GM06990 (cell line): Measurements from ENCODE around the gene MEGF6.

ENCODE experiments used
- DNase-seq: peaks from one replicate; pipeline ENCODE4 v3.0.0-alpha.2; 2011; ENCODE audit not compliant: insufficient read length; ENCODE audit errors: extremely low read depth
- H3K27me3 ChIP-seq: replicated peaks from 2 replicates; pipeline ENCODE4 v1.6.0; 2011; ENCODE audit warnings: low read length; ENCODE audit not compliant: control insufficient read depth, insufficient read depth
- H3K36me3 ChIP-seq: 2 replicates; pipeline ENCODE4 v1.5.1; 2011; ENCODE audit warnings: low read length; ENCODE audit not compliant: control insufficient read depth, insufficient read depth
- H3K4me3 ChIP-seq: replicated peaks from 2 replicates; pipeline ENCODE4 v1.5.1; 2011; ENCODE audit warnings: low read depth, mild to moderate bottlenecking, control low read depth, low read length
- TF ChIP-seq, protein P1 (sequence below): IDR thresholded peaks from 2 replicates; pipeline ENCODE4 v1.5.1; 2011; ENCODE audit warnings: low read length, control low read depth, mild to moderate bottlenecking, inconsistent platforms; ENCODE audit not compliant: insufficient read depth, poor library complexity, severe bottlenecking

Gene MEGF6

DNA sequence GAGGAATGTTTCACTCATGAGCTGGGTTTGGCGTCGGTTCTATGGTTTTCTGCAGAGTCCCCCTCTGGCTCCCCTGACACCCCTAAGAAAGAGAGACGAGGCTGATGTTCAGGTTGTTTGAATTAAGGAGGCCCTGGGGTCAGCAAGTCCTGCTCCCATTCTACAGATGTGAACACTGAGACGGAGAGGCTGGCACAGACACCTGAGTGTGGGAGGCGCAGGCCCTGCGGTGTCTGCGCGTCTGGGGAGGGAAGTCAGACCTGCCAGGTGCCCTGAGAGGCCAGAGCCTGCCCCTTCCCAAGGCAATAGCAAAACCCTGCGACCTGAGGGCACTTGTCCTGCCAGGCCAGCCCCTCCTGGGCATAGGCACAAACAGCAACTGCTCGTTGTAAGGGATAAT is 47.7 kb downstream of the MEGF6 start:
- no peak overlapping the region for H3K4me3 ChIP-seq
- TF ChIP-seq, protein P1, sequence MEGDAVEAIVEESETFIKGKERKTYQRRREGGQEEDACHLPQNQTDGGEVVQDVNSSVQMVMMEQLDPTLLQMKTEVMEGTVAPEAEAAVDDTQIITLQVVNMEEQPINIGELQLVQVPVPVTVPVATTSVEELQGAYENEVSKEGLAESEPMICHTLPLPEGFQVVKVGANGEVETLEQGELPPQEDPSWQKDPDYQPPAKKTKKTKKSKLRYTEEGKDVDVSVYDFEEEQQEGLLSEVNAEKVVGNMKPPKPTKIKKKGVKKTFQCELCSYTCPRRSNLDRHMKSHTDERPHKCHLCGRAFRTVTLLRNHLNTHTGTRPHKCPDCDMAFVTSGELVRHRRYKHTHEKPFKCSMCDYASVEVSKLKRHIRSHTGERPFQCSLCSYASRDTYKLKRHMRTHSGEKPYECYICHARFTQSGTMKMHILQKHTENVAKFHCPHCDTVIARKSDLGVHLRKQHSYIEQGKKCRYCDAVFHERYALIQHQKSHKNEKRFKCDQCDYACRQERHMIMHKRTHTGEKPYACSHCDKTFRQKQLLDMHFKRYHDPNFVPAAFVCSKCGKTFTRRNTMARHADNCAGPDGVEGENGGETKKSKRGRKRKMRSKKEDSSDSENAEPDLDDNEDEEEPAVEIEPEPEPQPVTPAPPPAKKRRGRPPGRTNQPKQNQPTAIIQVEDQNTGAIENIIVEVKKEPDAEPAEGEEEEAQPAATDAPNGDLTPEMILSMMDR = no peak
- H3K27me3 ChIP-seq = no peaks in the 10 kb centered on the region
- H3K36me3 ChIP-seq = no peaks in the 10 kb centered on the region
- no peak for DNase-seq

GRCh38 chr1:3563125-3563524 is 48.2 kb downstream of the MEGF6 start:
- no peak for DNase-seq
- TF ChIP-seq, protein P1 = no peak
- Histone ChIP-seq H3K4me3 (no peak overlapping the region), H3K36me3 (no peaks in the 10 kb centered on the region), H3K27me3 (no peaks in the 10 kb centered on the region)

- Histone ChIP-seq H3K27me3 (no peaks in the 10 kb centered on the region), H3K4me3 (no peak overlapping the region), H3K36me3 (no peaks in the 10 kb centered on the region)
- no peak for DNase-seq
- TF ChIP-seq, protein P1 = no peak
Measured at GRCh38 chr1:3562712-3563111, 48.6 kb downstream of the MEGF6 start.

DNA sequence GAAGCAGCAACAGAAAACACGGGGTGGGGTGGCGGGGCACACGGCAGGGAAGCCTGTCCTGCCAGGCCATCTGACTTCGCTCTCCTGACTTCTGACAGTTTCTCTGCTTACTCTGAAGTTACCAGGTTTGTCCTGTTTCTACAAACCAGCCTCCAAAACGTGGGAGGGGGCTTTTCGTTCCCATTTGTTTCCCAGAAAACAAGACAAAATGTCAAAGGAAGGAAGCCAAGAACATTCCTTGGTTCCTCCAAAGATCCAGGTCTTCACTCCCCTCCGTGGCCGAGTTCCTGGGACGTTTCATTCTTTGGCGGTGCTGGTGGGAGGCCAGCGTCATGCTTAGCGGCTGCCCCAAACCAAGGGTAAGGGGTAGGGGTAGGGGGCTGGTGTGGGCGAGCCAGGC is 49.6 kb downstream of the MEGF6 start:
- TF ChIP-seq, protein P1 = no peak
- Histone ChIP-seq H3K27me3 (no peaks in the 10 kb centered on the region), H3K36me3 (no peaks in the 10 kb centered on the region), H3K4me3 (no peak overlapping the region)
- DNase-seq = no peak

GRCh38 chr1:3560981-3561380 is 50.3 kb downstream of the MEGF6 start:
- H3K27me3 ChIP-seq = no peaks in the 10 kb centered on the region; the same call in 1 of the 2 replicates
- DNase-seq = no peak
- no peak overlapping the region for H3K4me3 ChIP-seq
- TF ChIP-seq, protein P1 = no peak
- no peaks in the 10 kb centered on the region for H3K36me3 ChIP-seq

DNA sequence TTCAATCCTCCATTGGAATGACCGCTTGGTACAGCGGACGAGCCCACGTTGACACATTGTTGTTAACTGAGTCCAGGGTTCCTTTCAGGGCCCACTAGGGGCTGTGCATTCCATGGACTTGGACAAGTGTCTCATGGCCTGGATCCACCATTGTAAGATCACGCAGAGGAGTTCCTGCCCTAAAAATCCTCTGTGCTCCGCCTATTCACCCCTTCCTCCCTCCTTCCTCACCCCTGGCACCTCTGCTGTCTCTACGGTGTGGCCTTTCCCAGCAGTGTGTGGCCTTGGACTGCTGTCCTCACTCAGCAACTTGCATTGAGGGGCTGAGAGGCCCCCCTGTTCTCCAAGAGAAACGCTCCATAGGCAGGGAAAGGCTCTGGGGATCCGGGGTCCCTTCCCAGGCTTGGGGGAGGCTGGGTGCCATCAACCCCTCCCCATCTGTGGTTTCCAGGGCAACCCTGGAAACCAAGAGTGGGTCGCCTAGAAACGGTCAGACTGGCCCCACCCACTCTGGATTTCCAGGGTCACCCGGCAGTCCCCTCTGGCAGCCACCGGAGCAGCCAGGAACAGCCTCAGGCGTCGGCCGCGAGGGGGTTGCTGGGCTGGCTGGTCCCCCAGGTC is 50.9 kb downstream of the MEGF6 start:
- no peak for DNase-seq
- Histone ChIP-seq H3K27me3 (no peaks in the 10 kb centered on the region; the same call in 1 of the 2 replicates), H3K4me3 (no peak overlapping the region), H3K36me3 (no peaks in the 10 kb centered on the region)
- TF ChIP-seq, protein P1 = no peak
